Embryonic facial prominence (tissue), 1 donor: ENCODE results near the gene PLXNA2.
A peak's percentile ranks its signal among the peaks of the same experiment; 100 is the strongest.

Experiments used
- DNase-seq: peaks from one replicate; pipeline ENCODE4 v3.0.0-alpha.2; 2016; ENCODE audit errors: extremely low spot score

The PLXNA2 gene

GRCh38 chr1:208161005-208161404 is 83.2 kb downstream of the PLXNA2 start:
- no peak for DNase-seq

GRCh38 chr1:208160259-208160819 is 83.8 kb downstream of the PLXNA2 start:
- no peak for DNase-seq

- peak; percentile 79 for DNase-seq
These were observed 84.5 kb downstream of the PLXNA2 start for GRCh38 chr1:208159555-208160258.

- DNase-seq = no peak
These were observed 85.3 kb downstream of the PLXNA2 start for GRCh38 chr1:208158640-208159554.

GRCh38 chr1:208157769-208158168 is 86.4 kb downstream of the PLXNA2 start:
- no peak for DNase-seq

- no peak for DNase-seq
These were observed 87.4 kb downstream of the PLXNA2 start for GRCh38 chr1:208156741-208157140.

GRCh38 chr1:208156310-208156709 is 87.9 kb downstream of the PLXNA2 start:
- DNase-seq = no peak

- no peak for DNase-seq
These were observed 89.2 kb downstream of the PLXNA2 start for GRCh38 chr1:208154679-208155642.

GRCh38 chr1:208154040-208154439 is 90.1 kb downstream of the PLXNA2 start:
- no peak for DNase-seq

GRCh38 chr1:208153386-208153785 is 90.8 kb downstream of the PLXNA2 start:
- DNase-seq = no peak

- no peak for DNase-seq
These were observed 92.2 kb downstream of the PLXNA2 start for GRCh38 chr1:208151728-208152598.

- DNase-seq = no peak
These were observed 93.2 kb downstream of the PLXNA2 start for GRCh38 chr1:208150833-208151458.

- DNase-seq = no peak
These were observed 94.2 kb downstream of the PLXNA2 start for GRCh38 chr1:208149776-208150514.

- DNase-seq = no peak
These were observed 95.0 kb downstream of the PLXNA2 start for GRCh38 chr1:208149213-208149612.

GRCh38 chr1:208148380-208148779 is 95.8 kb downstream of the PLXNA2 start:
- no peak for DNase-seq

- DNase-seq = no peak
These were observed 97.5 kb downstream of the PLXNA2 start for GRCh38 chr1:208146650-208147049.

GRCh38 chr1:208145167-208145566 is 99.0 kb downstream of the PLXNA2 start:
- DNase-seq = no peak

GRCh38 chr1:208142590-208143382 is 101.4 kb downstream of the PLXNA2 start:
- no peak for DNase-seq
